Heart left ventricle (tissue), 16 donors: Measurements from ENCODE around the gene ITGAV. TPM values are rescaled to one million over a fixed set of nuclear protein-coding genes. Genes with fewer than 3 reads are reported as not detected.

Experiments
- ATAC-seq, 4 donors: fragments of 200-7000 bp; cut with Tn5 transposase; one replicate each; pipeline ENCODE4 v1.9.1; 2020 to 2022; ENCODE audit warnings: moderate library complexity in 4 of 4, mild to moderate bottlenecking in 3 of 4, moderate number of reproducible peaks in 1 of 4
- DNase-seq, 5 donors: peaks; one replicate each; pipeline ENCODE4 v3.0.0-alpha.2; 2020
- H3K27ac ChIP-seq, 12 donors: fragments of 200-600 bp; sonication (generic) in 4 of 12; one replicate each; pipeline versions ENCODE4 v1.5.0 to v1.8.0; 2016 to 2022; ENCODE audit warnings: mild to moderate bottlenecking in 2 of 12
- H3K27me3 ChIP-seq, 9 donors: fragments of 200-600 bp; sonication (generic) in 2 of 9; one replicate each; pipeline versions ENCODE4 v1.5.1 to v1.8.0; 2016 to 2022; ENCODE audit warnings: mild to moderate bottlenecking in 3 of 9
- H3K36me3 ChIP-seq, 9 donors: fragments of 200-600 bp; sonication (generic) in 2 of 9; one replicate each; pipeline versions ENCODE4 v1.5.0 to v1.8.0; 2018 to 2022; ENCODE audit warnings: mild to moderate bottlenecking in 2 of 9
- H3K4me1 ChIP-seq, 12 donors: fragments of 200-600 bp; sonication (generic) in 4 of 12; one replicate each; pipeline versions ENCODE4 v1.5.0 to v1.8.0; 2016 to 2022; ENCODE audit warnings: mild to moderate bottlenecking in 3 of 12
- H3K4me3 ChIP-seq, 12 donors: fragments of 200-600 bp; sonication (generic) in 4 of 12; one replicate each; pipeline versions ENCODE4 v1.5.0 to v1.8.0; 2017 to 2022; ENCODE audit warnings: mild to moderate bottlenecking in 9 of 12, moderate library complexity in 4 of 12
- H3K9me3 ChIP-seq, 12 donors: fragments of 200-600 bp; sonication (generic) in 4 of 12; one replicate each; pipeline versions ENCODE4 v1.5.0 to v1.8.0; 2016 to 2022; ENCODE audit warnings: mild to moderate bottlenecking in 1 of 12
- CTCF ChIP-seq, 12 donors: fragments of 200-600 bp; sonication (generic) in 4 of 12; IDR thresholded peaks; one replicate each; pipeline versions ENCODE4 v1.5.0 to v1.8.0; 2018 to 2022; ENCODE audit warnings: antibody characterized with exemption in 12 of 12, mild to moderate bottlenecking in 5 of 12
- POLR2A ChIP-seq, 2 donors: fragments of 450-650 bp; IDR thresholded peaks; one replicate each; pipeline ENCODE4 v1.6.1; 2017; ENCODE audit warnings: antibody characterized with exemption in 2 of 2, mild to moderate bottlenecking in 2 of 2, moderate library complexity in 2 of 2
- WGBS, 4 donors: extraction: QIAGEN DNeasy Blood & Tissue Kit in 2 of 4; methylation state at CpG; one replicate each; pipeline versions ENCODE4 v1.1.5 to v1.1.7; 2013 to 2018; 5-methylcytosine and 5-hydroxymethylcytosine counted together
- intact Hi-C, 10 donors: fragments of 100-400 bp; cut with DNase I; formaldehyde crosslinking; loops; one replicate each; pipeline versions ENCODE4 v1.11.1 to v1.14.2; 2022
- polyA plus RNA-seq, 2 donors: library from polyadenylated mRNA; stranded (reverse); fragments of 200-250 nt; gene quantifications; one replicate each; pipeline ENCODE4 v1.2.3, GENCODE V29; 2013
- total RNA-seq, 9 donors: library from RNA; depleted of rRNA in 2 of 9; stranded (reverse); fragments of >200 nt in 2 of 9; fragmentation: NEBNext Ultra II Directional in 3 of 9; extraction: Animal tissue kit (Norgen Biotek cat#: 25700) in 3 of 9; gene quantifications; one replicate each; pipeline versions ENCODE4 v1.1.0 to v1.2.4, GENCODE V29; 2016 to 2023
- donor health status: ischemic (EF 13 %, LVEDD 7.1; RV severe dilation, severe dysfunction).
- donor health status: healthy with polysubstance abuse.
- donor health status: DM: no; HTN: yes; CAD: no.
- donor health status: DM: no; HTN: no; CAD: no.
- donor health status: ischemic (EF 25% LVEDD 6.9; RV normal size, moderate dysfunction).
- donor health status: ischemic (EF 25% LVEDD 5.7; RV mildly dilated, moderate dysfunction).
- donor health status: healthy.
- donor health status: DM: yes; HTN: yes; CAD: no.
- donor health status: ischemic (EF 35%, LVEDD 5.7; RV mildly dilated, moderate dysfunction).
- donor health status: nonischemic (EF 11% LVEDD 7.7; RV severe dilation, severe dysfunction).
- donor health status: DM: yes; HTN: yes; CAD: no.
- donor health status: PGD.
- donor health status: ischemic (EF 29% LVEDD 5.4; RV normal size, mild dysfunction).
- donor health status: nonischemic (EF 23%, LVEDD 6.1; RV moderate dilation, normal function).

ITGAV gene
- total and polyA plus RNA-seq, 11 donors: 22.5 to 358 (median 189) TPM

- TF ChIP-seq CTCF (IDR thresholded peaks at IDR 0.05) (no peak), POLR2A (IDR thresholded peaks at IDR 0.05) (no peak)
- Histone ChIP-seq H3K27ac (peak overlapping the region in 7 of 12 donors; percentile 5 to 55 (median 35)), H3K4me3 (peak overlapping the region in 5 of 12 donors; percentile 0 to 36 (median 17)), H3K36me3 (peaks cover 0 to 2% (median 0%) of the 10 kb centered on the region in 9 donors), H3K27me3 (no peaks in the 10 kb centered on the region), H3K4me1 (peaks cover 0 to 41% (median 25%) of the 10 kb centered on the region in 12 donors), H3K9me3 (no peaks in the 10 kb centered on the region)
- no peak for DNase-seq
- ATAC-seq: peak in 3 of 4 donors; percentile 62 to 76 (median 68)
- intact Hi-C loops: no loop called here
- WGBS, 4 donors: 8 to 13% (median 12%) methylated on average over 4 of the region's 4 CpGs
These were observed 27.3 kb downstream of the ITGAV start for GRCh38 chr2:186617148-186617547.

- Histone ChIP-seq H3K4me3 (peak overlapping the region in 1 of 12 donors; percentile 36), H3K9me3 (no peaks in the 10 kb centered on the region), H3K4me1 (peaks cover 0 to 35% (median 19%) of the 10 kb centered on the region in 12 donors), H3K27ac (peak overlapping the region in 5 of 12 donors; percentile 22 to 55 (median 38)), H3K36me3 (peaks cover 0 to 8% (median 6%) of the 10 kb centered on the region in 9 donors), H3K27me3 (no peaks in the 10 kb centered on the region)
- DNase-seq (no peak), ATAC-seq (peak; percentile 50 to 74 (median 68))
- WGBS, 4 donors: 20 to 27% (median 21%) methylated on average over 1 of the region's 1 CpG
- intact Hi-C loops: no loop called here
- TF ChIP-seq CTCF (IDR thresholded peaks at IDR 0.05): no peak
- TF ChIP-seq POLR2A (IDR thresholded peaks at IDR 0.05): no peak
These were observed 27.9 kb downstream of the ITGAV start for GRCh38 chr2:186617771-186618170.

- no peak for TF ChIP-seq POLR2A (IDR thresholded peaks at IDR 0.05)
- TF ChIP-seq CTCF (IDR thresholded peaks at IDR 0.05): no peak
- H3K27ac ChIP-seq: no peak overlapping the region
- no peak for ATAC-seq
- intact Hi-C loops: no loop called here
- no peak overlapping the region for H3K4me3 ChIP-seq
- no peaks in the 10 kb centered on the region for H3K27me3 ChIP-seq
- H3K36me3 ChIP-seq: peaks cover 0 to 18% (median 15%) of the 10 kb centered on the region in 9 donors
- H3K9me3 ChIP-seq: no peaks in the 10 kb centered on the region
- DNase-seq: no peak
- peaks cover 0 to 26% (median 16%) of the 10 kb centered on the region in 12 donors for H3K4me1 ChIP-seq
- WGBS, 4 donors: 69 to 77% (median 71%) methylated on average over 1 of the region's 1 CpG
These were observed 28.8 kb downstream of the ITGAV start for GRCh38 chr2:186618696-186619095.

- TF ChIP-seq CTCF (IDR thresholded peaks at IDR 0.05) (no peak), POLR2A (IDR thresholded peaks at IDR 0.05) (no peak)
- Histone ChIP-seq H3K36me3 (peaks cover 0 to 59% (median 48%) of the 10 kb centered on the region in 9 donors), H3K9me3 (no peaks in the 10 kb centered on the region), H3K4me1 (peaks cover 0 to 10% (median 3%) of the 10 kb centered on the region in 12 donors), H3K27ac (no peak overlapping the region), H3K4me3 (no peak overlapping the region), H3K27me3 (no peaks in the 10 kb centered on the region)
- DNase-seq (no peak), ATAC-seq (no peak)
- 83 to 89% (median 86%) methylated on average over 2 of the region's 2 CpGs for WGBS, 4 donors
- intact Hi-C loops: no loop called here
These were observed 33.2 kb downstream of the ITGAV start for GRCh38 chr2:186623084-186623483.
